ENCODE data around the gene ATG7.

- TF ChIP-seq ARNTL (CRISPR knock-in tag; IDR thresholded peaks at IDR 0.05; ENCODE audit: borderline replicate concordance, low read depth) (no peak), ZFP30 (CRISPR knock-in tag; IDR thresholded peaks at IDR 0.05) (no peak), TOX (CRISPR knock-in tag; IDR thresholded peaks at IDR 0.05; ENCODE audit: borderline replicate concordance) (no peak), CREB5 (CRISPR knock-in tag; IDR thresholded peaks at IDR 0.05; ENCODE audit: low read depth) (no peak), CSDC2 (CRISPR knock-in tag; IDR thresholded peaks at IDR 0.05) (no peak), ZFP3 (CRISPR knock-in tag; IDR thresholded peaks at IDR 0.05) (no peak), ZNF70 (CRISPR knock-in tag; IDR thresholded peaks at IDR 0.05) (no peak)
Measured at GRCh38 chr3:11260460-11260859, 11.7 kb upstream of the ATG7 start.
